HFF-Myc (cell line): ENCODE data around the gene PAK4.

Source experiments
- DNase-seq: peaks from one replicate; pipeline ENCODE4 v3.0.0-alpha.2; 2011; ENCODE audit warnings: low read depth; ENCODE audit errors: extremely low read depth
- H3K4me3 ChIP-seq: replicated peaks from 2 replicates; pipeline ENCODE4 v1.5.1; 2011; ENCODE audit warnings: low read depth, mild to moderate bottlenecking, control low read depth, low read length
- CTCF ChIP-seq: IDR thresholded peaks from 2 replicates; pipeline ENCODE4 v1.5.1; 2012; ENCODE audit warnings: mild to moderate bottlenecking, low read depth, low read length, control low read depth; ENCODE audit errors: missing control alignments

Gene PAK4

GRCh38 chr19:39167461-39168257, 42.1 kb downstream of the PAK4 start:
- DNase-seq = no peak
- TF ChIP-seq CTCF = no peak
- no peak overlapping the region for H3K4me3 ChIP-seq

- no peak for DNase-seq
- H3K4me3 ChIP-seq = no peak overlapping the region
- TF ChIP-seq CTCF = no peak
Measured at GRCh38 chr19:39168258-39169142, 42.9 kb downstream of the PAK4 start.

- no peak for DNase-seq
- TF ChIP-seq CTCF = no peak
- H3K4me3 ChIP-seq = no peak overlapping the region
Measured at GRCh38 chr19:39169143-39169810, 43.7 kb downstream of the PAK4 start.

- no peak overlapping the region for H3K4me3 ChIP-seq
- no peak for DNase-seq
- TF ChIP-seq CTCF = no peak
Measured at GRCh38 chr19:39170386-39171231, 45.0 kb downstream of the PAK4 start.

- peak; percentile 61 for DNase-seq
- no peak for TF ChIP-seq CTCF
- H3K4me3 ChIP-seq = no peak overlapping the region
Measured at GRCh38 chr19:39171479-39172465, 46.2 kb downstream of the PAK4 start.
